Measurements from ENCODE around the gene PRKCE. TPM values are rescaled to one million over a fixed set of nuclear protein-coding genes. Genes with fewer than 3 reads are reported as not detected.

Gene PRKCE
- total and polyA plus RNA-seq, 4 donors: 2.5 to 38.6 (median 5.8) TPM

- Histone ChIP-seq H3K4me1 (ENCODE audit: control insufficient read depth in 4 of 4, insufficient read depth in 4 of 4, low read length in 3 of 4) (peaks cover 4 to 23% (median 18%) of the 10 kb centered on the region in 4 donors), H3K36me3 (ENCODE audit: control insufficient read depth in 4 of 4, insufficient read depth in 3 of 4, low read depth in 1 of 4, low read length in 3 of 4) (no peaks in the 10 kb centered on the region), H3K9me3 (ENCODE audit: control insufficient read depth in 4 of 4, low read length in 3 of 4) (no peaks in the 10 kb centered on the region), H3K4me3 (ENCODE audit: low read depth in 1 of 3, low read length in 3 of 3) (no peak overlapping the region), H3K27me3 (ENCODE audit: control insufficient read depth in 4 of 4, insufficient read depth in 4 of 4, low read length in 3 of 4) (no peaks in the 10 kb centered on the region), H3K27ac (ENCODE audit: low read depth in 1 of 2, low read length in 2 of 2) (peak overlapping the region in 1 of 2 donors; percentile 30), H3K9ac (ENCODE audit: low read depth in 1 of 2, low read length in 2 of 2) (no peak overlapping the region)
- TF ChIP-seq FOXA1 (IDR thresholded peaks at IDR 0.05) (no peak), CTCF (IDR thresholded peaks at IDR 0.05; ENCODE audit: low read depth, low read length, missing input control) (peak; percentile 82), SP1 (IDR thresholded peaks at IDR 0.05) (no peak), EGR1 (IDR thresholded peaks at IDR 0.05; ENCODE audit: low read depth in 2 of 2) (no peak), YY1 (IDR thresholded peaks at IDR 0.05) (no peak), NR2F2 (IDR thresholded peaks at IDR 0.05) (peak; percentile 46), RAD21 (IDR thresholded peaks at IDR 0.05) (peak; percentile 97 to 98), JUND (IDR thresholded peaks at IDR 0.05) (peak; percentile 28 to 43), FOXA2 (IDR thresholded peaks at IDR 0.05) (no peak), TAF1 (conservative IDR thresholded peaks at IDR 0.05) (no peak), HNF4A (conservative IDR thresholded peaks at IDR 0.05) (peak in 1 of 2 donors; percentile 26), HNF4G (IDR thresholded peaks at IDR 0.05) (no peak), GABPA (IDR thresholded peaks at IDR 0.05 in 1 of 2, conservative IDR thresholded peaks at IDR 0.05 in 1 of 2) (no peak), RXRA (IDR thresholded peaks at IDR 0.05) (peak; percentile 32 to 37)
- TF ChIP-seq, protein P1, sequence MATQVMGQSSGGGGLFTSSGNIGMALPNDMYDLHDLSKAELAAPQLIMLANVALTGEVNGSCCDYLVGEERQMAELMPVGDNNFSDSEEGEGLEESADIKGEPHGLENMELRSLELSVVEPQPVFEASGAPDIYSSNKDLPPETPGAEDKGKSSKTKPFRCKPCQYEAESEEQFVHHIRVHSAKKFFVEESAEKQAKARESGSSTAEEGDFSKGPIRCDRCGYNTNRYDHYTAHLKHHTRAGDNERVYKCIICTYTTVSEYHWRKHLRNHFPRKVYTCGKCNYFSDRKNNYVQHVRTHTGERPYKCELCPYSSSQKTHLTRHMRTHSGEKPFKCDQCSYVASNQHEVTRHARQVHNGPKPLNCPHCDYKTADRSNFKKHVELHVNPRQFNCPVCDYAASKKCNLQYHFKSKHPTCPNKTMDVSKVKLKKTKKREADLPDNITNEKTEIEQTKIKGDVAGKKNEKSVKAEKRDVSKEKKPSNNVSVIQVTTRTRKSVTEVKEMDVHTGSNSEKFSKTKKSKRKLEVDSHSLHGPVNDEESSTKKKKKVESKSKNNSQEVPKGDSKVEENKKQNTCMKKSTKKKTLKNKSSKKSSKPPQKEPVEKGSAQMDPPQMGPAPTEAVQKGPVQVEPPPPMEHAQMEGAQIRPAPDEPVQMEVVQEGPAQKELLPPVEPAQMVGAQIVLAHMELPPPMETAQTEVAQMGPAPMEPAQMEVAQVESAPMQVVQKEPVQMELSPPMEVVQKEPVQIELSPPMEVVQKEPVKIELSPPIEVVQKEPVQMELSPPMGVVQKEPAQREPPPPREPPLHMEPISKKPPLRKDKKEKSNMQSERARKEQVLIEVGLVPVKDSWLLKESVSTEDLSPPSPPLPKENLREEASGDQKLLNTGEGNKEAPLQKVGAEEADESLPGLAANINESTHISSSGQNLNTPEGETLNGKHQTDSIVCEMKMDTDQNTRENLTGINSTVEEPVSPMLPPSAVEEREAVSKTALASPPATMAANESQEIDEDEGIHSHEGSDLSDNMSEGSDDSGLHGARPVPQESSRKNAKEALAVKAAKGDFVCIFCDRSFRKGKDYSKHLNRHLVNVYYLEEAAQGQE (IDR thresholded peaks at IDR 0.05): no peak
- TF ChIP-seq, protein P2, sequence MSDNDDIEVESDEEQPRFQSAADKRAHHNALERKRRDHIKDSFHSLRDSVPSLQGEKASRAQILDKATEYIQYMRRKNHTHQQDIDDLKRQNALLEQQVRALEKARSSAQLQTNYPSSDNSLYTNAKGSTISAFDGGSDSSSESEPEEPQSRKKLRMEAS (IDR thresholded peaks at IDR 0.05): no peak
- TF ChIP-seq, protein P3, sequence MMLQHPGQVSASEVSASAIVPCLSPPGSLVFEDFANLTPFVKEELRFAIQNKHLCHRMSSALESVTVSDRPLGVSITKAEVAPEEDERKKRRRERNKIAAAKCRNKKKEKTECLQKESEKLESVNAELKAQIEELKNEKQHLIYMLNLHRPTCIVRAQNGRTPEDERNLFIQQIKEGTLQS (IDR thresholded peaks at IDR 0.05): no peak
- TF ChIP-seq, protein P4, sequence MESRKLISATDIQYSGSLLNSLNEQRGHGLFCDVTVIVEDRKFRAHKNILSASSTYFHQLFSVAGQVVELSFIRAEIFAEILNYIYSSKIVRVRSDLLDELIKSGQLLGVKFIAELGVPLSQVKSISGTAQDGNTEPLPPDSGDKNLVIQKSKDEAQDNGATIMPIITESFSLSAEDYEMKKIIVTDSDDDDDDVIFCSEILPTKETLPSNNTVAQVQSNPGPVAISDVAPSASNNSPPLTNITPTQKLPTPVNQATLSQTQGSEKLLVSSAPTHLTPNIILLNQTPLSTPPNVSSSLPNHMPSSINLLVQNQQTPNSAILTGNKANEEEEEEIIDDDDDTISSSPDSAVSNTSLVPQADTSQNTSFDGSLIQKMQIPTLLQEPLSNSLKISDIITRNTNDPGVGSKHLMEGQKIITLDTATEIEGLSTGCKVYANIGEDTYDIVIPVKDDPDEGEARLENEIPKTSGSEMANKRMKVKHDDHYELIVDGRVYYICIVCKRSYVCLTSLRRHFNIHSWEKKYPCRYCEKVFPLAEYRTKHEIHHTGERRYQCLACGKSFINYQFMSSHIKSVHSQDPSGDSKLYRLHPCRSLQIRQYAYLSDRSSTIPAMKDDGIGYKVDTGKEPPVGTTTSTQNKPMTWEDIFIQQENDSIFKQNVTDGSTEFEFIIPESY (IDR thresholded peaks at IDR 0.05): no peak
- 39% methylated on average over 13 of the region's 13 CpGs for WGBS
- DNase-seq (ENCODE audit: low spot score): peak; percentile 66
These were observed 284.5 kb downstream of the PRKCE start for GRCh38 chr2:45935791-45936622.

All from liver (tissue), 9 donors.